Stomach (tissue), 4 donors: Measurements from ENCODE around the gene RELL2.

ENCODE experiments used
- EP300 ChIP-seq: sonication (generic); formaldehyde crosslinking; IDR thresholded peaks from one replicate; pipeline ENCODE4 v1.6.1; 2017; ENCODE audit warnings: antibody characterized with exemption
- POLR2A ChIP-seq, 4 donors: fragments of 450-650 bp; IDR thresholded peaks; one replicate each; pipeline ENCODE4 v1.6.1; 2016; ENCODE audit warnings: antibody characterized with exemption in 4 of 4, control low read depth in 2 of 4, mild to moderate bottlenecking in 1 of 4, moderate library complexity in 1 of 4
- POLR2AphosphoS5 ChIP-seq, 3 donors: sonication (generic); formaldehyde crosslinking; IDR thresholded peaks; one replicate each; pipeline ENCODE4 v1.6.1; 2016; ENCODE audit warnings: antibody characterized with exemption in 3 of 3
- TF ChIP-seq, protein P1 (sequence below), 7 experiments: fragments of 450-650 bp in 4 of 7; fragments of 200-600 bp in 3 of 7; sonication (generic) in 3 of 7; IDR thresholded peaks; one replicate each; pipeline ENCODE4 v1.5.1; 2016 to 2019; ENCODE audit warnings: antibody characterized with exemption in 7 of 7, control low read depth in 2 of 7, mild to moderate bottlenecking in 1 of 7

DNA sequence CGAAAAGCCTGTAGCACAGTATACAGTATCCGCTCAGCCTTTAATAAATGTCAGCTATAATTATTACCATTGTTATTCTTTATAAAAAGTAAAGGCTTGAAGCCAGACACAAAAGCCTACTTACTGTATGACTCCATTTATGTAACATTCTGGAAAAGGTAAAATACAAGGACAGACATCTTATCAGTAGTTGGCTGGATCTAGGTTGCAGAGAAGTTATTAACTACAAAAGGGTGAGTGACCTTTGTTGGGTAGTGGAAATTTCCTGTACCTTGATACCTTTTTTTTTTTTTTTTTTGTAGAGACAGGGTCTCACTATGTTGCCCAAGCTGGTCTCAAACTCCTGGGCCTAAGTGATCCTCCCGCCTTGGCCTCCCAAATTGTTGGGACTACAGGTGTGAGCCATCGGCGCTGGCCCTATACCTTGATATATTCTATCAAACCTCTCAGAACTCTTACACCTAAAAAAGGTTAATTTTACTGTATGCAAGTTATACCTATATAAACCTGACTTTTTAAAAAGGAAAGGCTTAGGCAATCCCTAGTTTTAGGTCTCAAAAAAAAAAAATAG lies 6.1 kb upstream of the RELL2 start:
- TF ChIP-seq, protein P1, sequence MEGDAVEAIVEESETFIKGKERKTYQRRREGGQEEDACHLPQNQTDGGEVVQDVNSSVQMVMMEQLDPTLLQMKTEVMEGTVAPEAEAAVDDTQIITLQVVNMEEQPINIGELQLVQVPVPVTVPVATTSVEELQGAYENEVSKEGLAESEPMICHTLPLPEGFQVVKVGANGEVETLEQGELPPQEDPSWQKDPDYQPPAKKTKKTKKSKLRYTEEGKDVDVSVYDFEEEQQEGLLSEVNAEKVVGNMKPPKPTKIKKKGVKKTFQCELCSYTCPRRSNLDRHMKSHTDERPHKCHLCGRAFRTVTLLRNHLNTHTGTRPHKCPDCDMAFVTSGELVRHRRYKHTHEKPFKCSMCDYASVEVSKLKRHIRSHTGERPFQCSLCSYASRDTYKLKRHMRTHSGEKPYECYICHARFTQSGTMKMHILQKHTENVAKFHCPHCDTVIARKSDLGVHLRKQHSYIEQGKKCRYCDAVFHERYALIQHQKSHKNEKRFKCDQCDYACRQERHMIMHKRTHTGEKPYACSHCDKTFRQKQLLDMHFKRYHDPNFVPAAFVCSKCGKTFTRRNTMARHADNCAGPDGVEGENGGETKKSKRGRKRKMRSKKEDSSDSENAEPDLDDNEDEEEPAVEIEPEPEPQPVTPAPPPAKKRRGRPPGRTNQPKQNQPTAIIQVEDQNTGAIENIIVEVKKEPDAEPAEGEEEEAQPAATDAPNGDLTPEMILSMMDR (IDR thresholded peaks at IDR 0.05): no peak
- no peak for TF ChIP-seq POLR2A (IDR thresholded peaks at IDR 0.05)
- TF ChIP-seq POLR2AphosphoS5 (IDR thresholded peaks at IDR 0.05): no peak
- no peak for TF ChIP-seq EP300
